D721Med (cell line): ENCODE measurements around the gene NATD1.

ENCODE experiments used
- DNase-seq: peaks from one replicate; pipeline ENCODE4 v3.0.0; 2011; ENCODE audit warnings: low spot score; ENCODE audit not compliant: insufficient read length
- FAIRE-seq: peaks from 2 replicates; lab custom pipeline; 2011; peaks lifted over from hg19 to GRCh38; lab: Jason Lieb, UNC
- TF ChIP-seq, protein P1 (sequence below): IDR thresholded peaks from 2 replicates; pipeline ENCODE4 v1.5.1; 2012; ENCODE audit warnings: mild to moderate bottlenecking, control low read depth; ENCODE audit not compliant: insufficient read depth; ENCODE audit errors: missing control alignments

The NATD1 gene

DNA sequence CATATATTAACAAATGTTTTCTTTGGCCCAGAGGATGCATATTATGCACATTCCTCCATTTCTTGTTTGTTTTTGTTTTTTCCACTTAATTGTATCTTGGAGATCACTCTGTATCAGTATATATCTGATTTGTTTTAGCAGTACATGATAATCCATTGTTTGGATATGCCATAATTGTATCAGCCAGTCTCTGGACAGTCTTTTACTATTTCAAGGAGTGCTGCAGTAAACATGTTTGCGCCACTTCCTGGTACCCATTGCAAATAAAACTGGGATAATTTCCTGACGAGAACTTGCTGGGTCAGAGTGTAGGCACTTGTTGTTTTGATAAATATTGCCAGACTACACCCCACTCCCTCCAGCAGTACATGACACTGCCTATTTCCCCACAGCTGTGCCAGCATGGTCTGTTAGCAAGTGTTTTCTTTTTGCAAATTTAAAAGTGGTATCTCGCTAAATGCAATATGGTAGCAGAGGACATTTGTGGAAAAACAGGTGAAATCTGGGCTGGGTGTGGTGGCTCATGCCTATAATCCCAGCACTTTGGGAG lies 34.3 kb downstream of the NATD1 start:
- FAIRE-seq (no peak), DNase-seq (no peak)
- TF ChIP-seq, protein P1, sequence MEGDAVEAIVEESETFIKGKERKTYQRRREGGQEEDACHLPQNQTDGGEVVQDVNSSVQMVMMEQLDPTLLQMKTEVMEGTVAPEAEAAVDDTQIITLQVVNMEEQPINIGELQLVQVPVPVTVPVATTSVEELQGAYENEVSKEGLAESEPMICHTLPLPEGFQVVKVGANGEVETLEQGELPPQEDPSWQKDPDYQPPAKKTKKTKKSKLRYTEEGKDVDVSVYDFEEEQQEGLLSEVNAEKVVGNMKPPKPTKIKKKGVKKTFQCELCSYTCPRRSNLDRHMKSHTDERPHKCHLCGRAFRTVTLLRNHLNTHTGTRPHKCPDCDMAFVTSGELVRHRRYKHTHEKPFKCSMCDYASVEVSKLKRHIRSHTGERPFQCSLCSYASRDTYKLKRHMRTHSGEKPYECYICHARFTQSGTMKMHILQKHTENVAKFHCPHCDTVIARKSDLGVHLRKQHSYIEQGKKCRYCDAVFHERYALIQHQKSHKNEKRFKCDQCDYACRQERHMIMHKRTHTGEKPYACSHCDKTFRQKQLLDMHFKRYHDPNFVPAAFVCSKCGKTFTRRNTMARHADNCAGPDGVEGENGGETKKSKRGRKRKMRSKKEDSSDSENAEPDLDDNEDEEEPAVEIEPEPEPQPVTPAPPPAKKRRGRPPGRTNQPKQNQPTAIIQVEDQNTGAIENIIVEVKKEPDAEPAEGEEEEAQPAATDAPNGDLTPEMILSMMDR, result no peak

- FAIRE-seq (no peak), DNase-seq (no peak)
These were observed 35.1 kb downstream of the NATD1 start for GRCh38 chr17:21218101-21218500.

GRCh38 chr17:21217346-21217745 lies 35.9 kb downstream of the NATD1 start:
- no peak for FAIRE-seq
- TF ChIP-seq, protein P1, result no peak
- DNase-seq, result no peak

More at GRCh38 chr17:21218101-21218500, 35.1 kb downstream of the NATD1 start:
- TF ChIP-seq, protein P1, result no peak

- FAIRE-seq (no peak), DNase-seq (no peak)
- TF ChIP-seq, protein P1, result no peak
These were observed 37.3 kb downstream of the NATD1 start for GRCh38 chr17:21215935-21216334.

- DNase-seq (no peak), FAIRE-seq (no peak)
- TF ChIP-seq, protein P1, result no peak
These were observed 38.3 kb downstream of the NATD1 start for GRCh38 chr17:21214777-21215541.

GRCh38 chr17:21214015-21214776 lies 39.0 kb downstream of the NATD1 start, which contains the start of gene TMEM11:
TSS of gene TMEM11 (minus strand) at chr17:21214161. CDS start at chr17:21214152, 9 bp downstream.
- TF ChIP-seq, protein P1, result no peak
- no peak for FAIRE-seq
- peak; percentile 96 for DNase-seq
